Epithelial cell of proximal tubule (primary cell): Measurements from ENCODE around the gene TUBGCP3. TPM values are rescaled to one million over a fixed set of nuclear protein-coding genes. Genes with fewer than 3 reads are reported as not detected.

Experiments used
- DNase-seq: peaks from one replicate; pipeline ENCODE4 v3.0.0-alpha.2; 2011; ENCODE audit warnings: low read depth
- H3K4me3 ChIP-seq: 2 replicates; pipeline ENCODE4 v1.5.1; 2011; ENCODE audit warnings: low read depth, mild to moderate bottlenecking, low read length
- total RNA-seq: library from RNA; depleted of rRNA; stranded (reverse); fragments of >200 nt; gene quantifications from 2 replicates; pipeline ENCODE4 v1.2.3, GENCODE V29; 2015
- TF ChIP-seq, protein P1 (sequence below): conservative IDR thresholded peaks from 2 replicates; pipeline ENCODE4 v1.5.1; 2012; ENCODE audit warnings: low read depth, mild to moderate bottlenecking, low read length

Gene TUBGCP3
- total RNA-seq, 1 donor from 2014 or later: 16.4 TPM

GRCh38 chr13:112569821-112570220 lies 18.1 kb downstream of the TUBGCP3 start:
- DNase-seq: no peak
- H3K4me3 ChIP-seq: no peak overlapping the region
- TF ChIP-seq, protein P1, sequence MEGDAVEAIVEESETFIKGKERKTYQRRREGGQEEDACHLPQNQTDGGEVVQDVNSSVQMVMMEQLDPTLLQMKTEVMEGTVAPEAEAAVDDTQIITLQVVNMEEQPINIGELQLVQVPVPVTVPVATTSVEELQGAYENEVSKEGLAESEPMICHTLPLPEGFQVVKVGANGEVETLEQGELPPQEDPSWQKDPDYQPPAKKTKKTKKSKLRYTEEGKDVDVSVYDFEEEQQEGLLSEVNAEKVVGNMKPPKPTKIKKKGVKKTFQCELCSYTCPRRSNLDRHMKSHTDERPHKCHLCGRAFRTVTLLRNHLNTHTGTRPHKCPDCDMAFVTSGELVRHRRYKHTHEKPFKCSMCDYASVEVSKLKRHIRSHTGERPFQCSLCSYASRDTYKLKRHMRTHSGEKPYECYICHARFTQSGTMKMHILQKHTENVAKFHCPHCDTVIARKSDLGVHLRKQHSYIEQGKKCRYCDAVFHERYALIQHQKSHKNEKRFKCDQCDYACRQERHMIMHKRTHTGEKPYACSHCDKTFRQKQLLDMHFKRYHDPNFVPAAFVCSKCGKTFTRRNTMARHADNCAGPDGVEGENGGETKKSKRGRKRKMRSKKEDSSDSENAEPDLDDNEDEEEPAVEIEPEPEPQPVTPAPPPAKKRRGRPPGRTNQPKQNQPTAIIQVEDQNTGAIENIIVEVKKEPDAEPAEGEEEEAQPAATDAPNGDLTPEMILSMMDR: no peak

- TF ChIP-seq, protein P1: no peak
- H3K4me3 ChIP-seq: no peak overlapping the region
- DNase-seq: no peak
These were observed 20.6 kb downstream of the TUBGCP3 start for GRCh38 chr13:112567161-112567862.

- TF ChIP-seq, protein P1: no peak
- DNase-seq: no peak
- no peak overlapping the region for H3K4me3 ChIP-seq
These were observed 25.1 kb downstream of the TUBGCP3 start for GRCh38 chr13:112562786-112563383.

DNA sequence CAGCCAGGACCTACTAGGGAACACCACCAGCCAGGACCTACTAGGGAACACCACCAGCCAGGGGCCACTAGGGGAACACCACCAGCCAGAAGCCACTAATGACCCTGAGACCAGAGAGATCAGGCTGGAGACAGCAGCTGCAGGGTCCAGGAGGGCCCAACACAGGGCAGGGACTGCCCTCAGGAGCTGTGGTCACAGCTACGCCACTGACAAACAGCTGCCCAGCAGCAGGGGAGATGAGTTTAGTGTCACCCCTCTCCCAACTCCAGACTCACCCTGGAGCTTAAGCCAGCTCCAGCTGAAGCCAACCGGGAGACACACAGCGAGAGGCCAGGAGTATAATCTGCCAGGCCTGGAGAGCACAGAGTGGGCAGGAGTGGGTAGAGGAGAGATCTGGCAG lies 25.7 kb downstream of the TUBGCP3 start:
- H3K4me3 ChIP-seq: no peak overlapping the region
- TF ChIP-seq, protein P1: no peak
- DNase-seq: no peak

DNA sequence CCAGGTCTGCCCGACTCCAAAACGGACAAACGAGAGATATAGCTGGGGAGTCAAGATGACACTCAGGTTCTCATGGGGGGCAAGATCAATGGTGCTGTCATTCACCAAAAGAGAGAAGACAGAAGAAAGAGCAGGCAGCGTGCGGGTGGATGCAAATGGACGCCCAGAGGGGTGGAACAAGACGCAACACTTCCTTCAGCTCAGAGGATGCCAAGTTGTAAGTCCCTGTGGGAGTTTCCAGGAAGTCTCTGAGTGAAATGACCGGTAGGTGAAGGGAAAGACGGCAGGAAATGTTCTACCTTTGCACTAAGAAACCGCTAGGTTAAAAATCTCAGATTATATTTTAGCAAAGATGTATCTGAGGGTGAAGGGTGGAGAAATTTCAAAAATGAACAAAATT lies 26.5 kb downstream of the TUBGCP3 start:
- H3K4me3 ChIP-seq: no peak overlapping the region
- TF ChIP-seq, protein P1: no peak
- no peak for DNase-seq

DNA sequence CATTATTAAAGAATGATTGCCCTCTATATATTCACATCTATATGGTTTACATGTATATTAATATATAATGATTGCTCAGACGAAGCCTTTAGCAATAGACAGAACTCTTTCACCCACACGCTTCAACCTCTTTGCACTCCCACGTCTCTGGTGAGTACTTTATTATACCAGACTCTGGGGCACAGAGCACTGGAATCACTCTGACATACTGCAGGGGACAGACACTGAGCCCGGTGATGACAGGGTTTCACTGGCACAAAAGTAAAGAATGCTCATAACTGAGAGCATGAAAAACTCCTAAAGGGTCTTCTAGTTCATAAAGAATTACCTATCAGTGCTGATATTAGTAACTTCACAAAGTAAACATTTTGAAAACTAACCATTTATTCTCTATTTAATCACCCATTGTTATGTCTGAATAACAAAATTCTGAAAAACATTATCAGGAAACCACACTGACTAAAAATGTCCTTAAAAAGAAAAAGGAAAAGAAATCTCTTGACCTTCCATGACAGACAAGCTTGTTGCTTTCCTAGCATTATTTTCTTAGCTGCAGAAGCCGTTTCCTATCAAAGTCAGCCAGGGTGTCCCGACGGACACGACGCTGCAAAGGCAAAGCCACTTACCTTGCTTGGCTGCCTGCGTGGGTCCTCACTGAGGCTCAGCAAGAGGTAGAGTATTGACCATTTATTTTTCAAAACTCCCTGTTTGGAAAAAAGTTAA lies 29.1 kb downstream of the TUBGCP3 start:
- TF ChIP-seq, protein P1: no peak
- H3K4me3 ChIP-seq: no peak overlapping the region
- DNase-seq: no peak
